ENCODE measurements around the gene CSKMT.

- TF ChIP-seq CTCF (IDR thresholded peaks at IDR 0.05) (no peak), EP300 (IDR thresholded peaks at IDR 0.05) (no peak), POLR2AphosphoS5 (IDR thresholded peaks at IDR 0.05) (no peak)
These were observed 51.7 kb downstream of the CSKMT start for GRCh38 chr11:62716816-62717215.
